ENCODE results near the gene RAB11FIP4. TPM values are rescaled to one million over a fixed set of nuclear protein-coding genes. Genes with fewer than 3 reads are reported as not detected.
"Not testable (repeated sequence)": the region's sequence is repeated elsewhere in the genome, so short reads cannot be mapped to it uniquely, and the experiment has no call there.

RAB11FIP4 gene
- total and polyA plus RNA-seq, 9 of the 15 experiments (the other 6 are each of a cell fraction or from before 2014, with no cell fraction given), result 0.62 to 16.6 (median 8.9) TPM

DNA sequence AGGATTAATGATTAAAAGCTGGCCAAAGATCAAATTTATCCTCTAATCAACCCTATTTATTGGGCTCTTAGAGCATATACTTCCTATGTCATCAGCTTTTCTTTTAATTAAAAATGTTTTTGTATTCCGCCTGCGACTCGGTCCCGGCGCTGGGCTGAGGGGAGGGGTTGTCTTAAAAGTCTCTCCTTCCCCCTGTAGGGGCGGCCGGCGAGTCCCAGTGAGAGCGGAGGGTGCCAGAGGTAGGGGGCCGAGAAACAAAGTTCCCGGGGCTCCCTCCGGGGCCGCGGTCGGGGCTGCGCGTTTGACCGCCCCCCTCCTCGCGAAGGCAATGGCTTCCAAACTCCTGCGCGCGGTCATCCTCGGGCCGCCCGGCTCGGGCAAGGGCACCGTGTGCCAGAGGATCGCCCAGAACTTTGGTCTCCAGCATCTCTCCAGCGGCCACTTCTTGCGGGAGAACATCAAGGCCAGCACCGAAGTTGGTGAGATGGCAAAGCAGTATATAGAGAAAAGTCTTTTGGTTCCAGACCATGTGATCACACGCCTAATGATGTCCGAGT, 46.2 kb upstream of the RAB11FIP4 start:
- H3K4me1 ChIP-seq (replicated peaks in 1 of 2; ENCODE audit: control insufficient read depth in 2 of 2, insufficient read depth in 2 of 2, low read length in 2 of 2); H3K9me3 ChIP-seq (replicated peaks; ENCODE audit: control insufficient read depth, insufficient read depth, low read depth, low read length); FAIRE-seq; H3K9ac ChIP-seq (ENCODE audit: insufficient read depth in 1 of 2, low read depth in 2 of 2, low read length in 2 of 2); H3K27me3 ChIP-seq (ENCODE audit: control insufficient read depth in 2 of 2, insufficient read depth in 2 of 2, low read length in 2 of 2); in situ Hi-C loops (cut with MboI); BruUV-seq (replicated peaks); H3K27ac ChIP-seq (ENCODE audit: extremely low read depth, low read depth, low read length); H3K9me1 ChIP-seq (ENCODE audit: control insufficient read depth, insufficient read depth, low read length); DNase-seq (ENCODE audit: extremely low read depth in 1 of 4, low spot score in 3 of 4); H3K4me3 ChIP-seq; POLR2A ChIA-PET; H4K20me1 ChIP-seq (replicated peaks; ENCODE audit: control insufficient read depth, insufficient read depth, low read length); H3K79me2 ChIP-seq (ENCODE audit: control insufficient read depth, insufficient read depth, low read length); CTCF ChIA-PET (ENCODE audit: low intra/inter-chr PET ratio); H2AFZ ChIP-seq (ENCODE audit: low read depth, low read length); H3K4me2 ChIP-seq (ENCODE audit: insufficient read depth, low read length): not testable (repeated sequence)
- intact Hi-C loops (cut with micrococcal nuclease), result loop anchor here (10.0 kb wide), 1 partner anchor 520 kb away; the partner anchor contains the start of gene CRLF3
- ATAC-seq, result peak; percentile 51; the same call in 2 of the 3 replicates
- peaks cover 39% of the 10 kb centered on the region; the same call in 1 of the 3 replicates for H3K36me3 ChIP-seq (ENCODE audit: control insufficient read depth, insufficient read depth, low read length)
- 81% methylated on average over 7 of the region's 34 CpGs for WGBS (ENCODE audit: insufficient coverage, low coverage, missing lambda C conversion rate)

GRCh38 chr17:31349454-31349853, 42.0 kb upstream of the RAB11FIP4 start:
- no peak for ATAC-seq
- no peak for TF ChIP-seq ZNF717 (CRISPR knock-in tag; IDR thresholded peaks at IDR 0.05)
- TF ChIP-seq C11orf30 (IDR thresholded peaks at IDR 0.05; ENCODE audit: low read depth), result peak; percentile 43; the same call in 1 of the 2 replicates
- no peak for TF ChIP-seq POLR2AphosphoS2 (IDR thresholded peaks at IDR 0.05; ENCODE audit: low read length)
- TF ChIP-seq MEF2D (tag; conservative IDR thresholded peaks at IDR 0.05; ENCODE audit: low read depth), result peak; percentile 78
- TF ChIP-seq, protein P1, sequence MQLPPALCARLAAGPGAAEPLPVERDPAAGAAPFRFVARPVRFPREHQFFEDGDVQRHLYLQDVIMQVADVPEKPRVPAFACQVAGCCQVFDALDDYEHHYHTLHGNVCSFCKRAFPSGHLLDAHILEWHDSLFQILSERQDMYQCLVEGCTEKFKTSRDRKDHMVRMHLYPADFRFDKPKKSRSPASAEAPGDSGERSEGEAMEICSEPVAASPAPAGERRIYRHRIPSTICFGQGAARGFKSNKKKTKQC (CRISPR knock-in tag; IDR thresholded peaks at IDR 0.05), result no peak
- TF ChIP-seq ZNF316 (IDR thresholded peaks at IDR 0.05), result peak; percentile 60
- TF ChIP-seq ZBTB12 (CRISPR knock-in tag; IDR thresholded peaks at IDR 0.05), result no peak
- TF ChIP-seq ZNF695 (CRISPR knock-in tag; IDR thresholded peaks at IDR 0.05), result no peak
- ChIA-PET CTCF (ENCODE audit: low intra/inter-chr PET ratio) (no interaction called here), POLR2A (interaction anchor here (1.0 kb wide), 1 partner anchor 9 kb away, joined by 3 read pairs; no protein-coding TSS in a partner anchor)
- intact Hi-C loops (cut with micrococcal nuclease) (loop anchor here (10.0 kb wide), 1 partner anchor 525 kb away; the partner anchor contains the start of gene CRLF3), in situ Hi-C loops (cut with MboI) (no loop called here)
- peaks cover 40% of the 10 kb centered on the region; the same call in 1 of the 3 replicates for H3K36me3 ChIP-seq (ENCODE audit: control insufficient read depth, insufficient read depth, low read length)
- no peak overlapping the region for H3K4me3 ChIP-seq
- no peak for FAIRE-seq
- no peaks in the 10 kb centered on the region for H3K27me3 ChIP-seq (ENCODE audit: control insufficient read depth in 2 of 2, insufficient read depth in 2 of 2, low read length in 2 of 2)
- no peak for DNase-seq (ENCODE audit: extremely low read depth in 1 of 4, low spot score in 3 of 4)
- H3K9me3 ChIP-seq (replicated peaks; ENCODE audit: control insufficient read depth, insufficient read depth, low read depth, low read length), result no peaks in the 10 kb centered on the region
- H3K4me2 ChIP-seq (ENCODE audit: insufficient read depth, low read length), result no peak overlapping the region
- no TSS peak for BruUV-seq (replicated peaks)
- no peaks in the 10 kb centered on the region for H4K20me1 ChIP-seq (replicated peaks; ENCODE audit: control insufficient read depth, insufficient read depth, low read length)
- H3K27ac ChIP-seq (ENCODE audit: extremely low read depth, low read depth, low read length), result no peak overlapping the region
- H3K79me2 ChIP-seq (ENCODE audit: control insufficient read depth, insufficient read depth, low read length), result no peaks in the 10 kb centered on the region
- no peaks in the 10 kb centered on the region for H3K9me1 ChIP-seq (ENCODE audit: control insufficient read depth, insufficient read depth, low read length)
- H2AFZ ChIP-seq (ENCODE audit: low read depth, low read length), result no peak overlapping the region
- no peaks in the 10 kb centered on the region for H3K4me1 ChIP-seq (replicated peaks in 1 of 2; ENCODE audit: control insufficient read depth in 2 of 2, insufficient read depth in 2 of 2, low read length in 2 of 2)
- no peak overlapping the region for H3K9ac ChIP-seq (ENCODE audit: insufficient read depth in 1 of 2, low read depth in 2 of 2, low read length in 2 of 2)

Data from K562 (cell line).